Measurements from ENCODE around the gene FMNL2.

Gene FMNL2

DNA sequence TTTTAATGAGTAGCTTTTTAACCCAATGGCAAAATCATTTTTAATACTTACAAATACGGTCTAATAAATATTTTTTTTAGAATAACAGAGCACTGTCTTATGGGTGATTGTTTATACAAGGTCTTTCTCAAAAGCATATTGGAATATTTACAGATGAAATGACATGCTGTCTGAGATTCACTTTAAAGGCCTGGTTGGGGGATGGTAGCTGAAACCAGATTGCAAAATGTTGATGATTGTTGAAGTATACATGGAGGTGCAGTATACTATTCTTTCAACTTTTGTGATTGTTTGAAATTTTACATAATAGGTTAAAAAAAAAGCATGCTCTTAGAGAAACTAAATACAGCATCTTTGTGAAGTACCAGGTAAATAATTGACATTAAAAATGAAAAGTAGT lies 111.2 kb downstream of the FMNL2 start:
- DNase-seq (ENCODE audit: low spot score) = no peak

DNA sequence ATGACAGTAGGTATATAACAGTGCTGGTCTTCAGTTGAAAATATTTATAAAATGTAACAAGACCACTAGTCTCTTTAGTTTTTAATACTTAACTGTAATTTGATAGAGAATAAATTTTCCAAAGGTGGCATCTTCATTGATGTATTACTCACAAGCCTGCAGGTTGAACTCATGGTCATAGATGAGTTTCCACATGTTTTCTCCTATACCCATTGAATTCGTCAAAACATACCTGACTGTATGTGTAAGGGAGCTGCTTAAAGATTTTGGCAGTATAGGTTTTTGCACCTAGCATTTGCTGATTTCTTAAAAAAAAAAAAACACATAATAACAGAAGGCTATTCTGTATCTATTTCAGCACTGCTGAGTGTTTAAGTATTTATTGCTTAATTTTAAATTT lies 112.9 kb downstream of the FMNL2 start:
- DNase-seq (ENCODE audit: low spot score) = no peak

DNA sequence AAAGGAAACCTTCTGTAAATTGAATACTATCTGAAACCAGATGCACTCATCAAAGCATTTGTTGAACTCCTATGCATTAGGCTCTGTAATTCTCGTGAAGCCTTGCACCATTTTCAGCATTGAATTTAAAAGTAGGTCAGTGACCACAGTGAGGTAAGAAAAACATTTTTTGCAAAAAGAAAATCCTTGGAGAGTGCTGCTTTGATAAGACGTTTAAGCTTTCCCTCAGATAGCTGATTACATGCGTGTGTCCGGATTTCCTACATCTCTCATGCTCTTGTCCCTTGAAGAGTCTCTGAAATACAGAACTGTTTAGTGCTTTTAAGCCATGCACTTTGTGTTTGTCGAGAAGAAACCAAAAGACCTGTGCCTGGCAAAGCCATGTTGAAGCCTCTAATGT lies 113.6 kb downstream of the FMNL2 start:
- DNase-seq (ENCODE audit: low spot score) = no peak

DNA sequence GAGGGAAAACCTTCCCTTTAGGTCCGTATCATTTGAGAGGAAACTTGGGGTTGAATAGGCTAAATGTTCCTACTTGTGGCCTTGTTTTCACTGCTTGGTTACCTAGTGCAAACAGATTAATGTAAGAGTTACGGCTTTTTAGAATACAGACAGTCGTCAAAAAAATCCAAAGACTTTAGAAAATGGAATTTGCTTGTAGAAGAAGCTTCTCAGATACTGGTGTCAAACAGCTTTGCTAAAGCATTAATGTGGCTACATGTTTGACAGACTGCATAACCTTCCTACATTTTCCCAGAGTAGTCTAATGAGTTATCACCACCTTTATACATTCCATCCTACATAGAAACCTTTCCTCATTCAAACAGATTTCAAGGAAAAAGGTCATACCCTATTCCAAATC lies 114.6 kb downstream of the FMNL2 start:
- no peak for DNase-seq (ENCODE audit: low spot score)

DNA sequence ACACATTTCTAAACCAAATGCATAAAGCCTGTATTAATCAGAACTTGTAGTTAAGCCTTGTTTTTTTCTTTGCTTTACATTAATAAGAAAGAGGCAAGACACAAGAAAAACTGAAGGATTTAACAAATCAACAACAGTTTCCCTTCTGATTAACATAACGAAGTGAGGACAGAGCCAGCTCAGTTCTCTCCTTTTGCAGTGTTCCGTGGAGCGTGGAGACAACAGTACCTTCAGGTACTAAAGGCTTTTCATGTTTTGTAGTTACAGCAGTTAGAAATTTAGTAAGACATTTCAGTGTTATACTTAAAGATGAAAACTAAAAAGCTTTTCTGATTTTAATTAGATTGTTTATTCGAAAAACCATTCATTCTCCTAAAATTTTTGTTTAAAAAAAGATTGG lies 115.2 kb downstream of the FMNL2 start:
- DNase-seq (ENCODE audit: low spot score) = no peak

DNA sequence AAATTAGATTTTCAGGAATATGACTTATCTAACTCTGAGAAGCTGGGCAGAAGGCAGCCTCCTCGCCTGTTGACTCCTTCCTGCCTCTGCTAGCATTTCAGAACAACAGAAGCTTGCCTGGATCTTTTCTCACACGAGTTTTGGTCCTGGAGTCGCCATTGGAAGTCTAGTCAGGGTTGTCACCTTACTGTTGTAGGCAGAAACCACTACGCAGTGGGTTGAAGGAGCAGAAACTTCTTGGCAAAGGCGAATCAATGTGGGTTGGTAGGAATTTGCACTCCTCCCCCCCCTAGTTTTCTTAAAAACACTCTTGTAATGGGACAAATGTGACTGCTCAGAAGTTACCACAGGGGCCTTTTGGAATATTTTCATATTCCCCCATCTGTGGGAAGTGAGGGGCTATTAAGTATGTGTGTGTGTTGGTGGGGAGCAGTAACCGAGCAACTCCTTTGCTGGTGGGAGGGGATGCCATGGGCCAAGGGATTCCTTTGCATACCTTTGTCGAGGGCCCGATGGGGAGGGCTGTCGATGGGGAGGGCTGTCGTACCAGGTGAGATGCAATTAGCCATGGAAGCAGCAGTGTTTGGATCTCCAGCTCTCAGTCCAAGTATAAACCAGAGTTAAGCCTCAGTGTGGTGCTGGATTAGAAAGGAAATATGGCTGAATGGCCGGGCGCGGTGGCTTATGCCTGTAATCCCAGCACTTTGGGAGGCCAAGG lies 117.4 kb downstream of the FMNL2 start:
- DNase-seq (ENCODE audit: low spot score) = no peak

DNA sequence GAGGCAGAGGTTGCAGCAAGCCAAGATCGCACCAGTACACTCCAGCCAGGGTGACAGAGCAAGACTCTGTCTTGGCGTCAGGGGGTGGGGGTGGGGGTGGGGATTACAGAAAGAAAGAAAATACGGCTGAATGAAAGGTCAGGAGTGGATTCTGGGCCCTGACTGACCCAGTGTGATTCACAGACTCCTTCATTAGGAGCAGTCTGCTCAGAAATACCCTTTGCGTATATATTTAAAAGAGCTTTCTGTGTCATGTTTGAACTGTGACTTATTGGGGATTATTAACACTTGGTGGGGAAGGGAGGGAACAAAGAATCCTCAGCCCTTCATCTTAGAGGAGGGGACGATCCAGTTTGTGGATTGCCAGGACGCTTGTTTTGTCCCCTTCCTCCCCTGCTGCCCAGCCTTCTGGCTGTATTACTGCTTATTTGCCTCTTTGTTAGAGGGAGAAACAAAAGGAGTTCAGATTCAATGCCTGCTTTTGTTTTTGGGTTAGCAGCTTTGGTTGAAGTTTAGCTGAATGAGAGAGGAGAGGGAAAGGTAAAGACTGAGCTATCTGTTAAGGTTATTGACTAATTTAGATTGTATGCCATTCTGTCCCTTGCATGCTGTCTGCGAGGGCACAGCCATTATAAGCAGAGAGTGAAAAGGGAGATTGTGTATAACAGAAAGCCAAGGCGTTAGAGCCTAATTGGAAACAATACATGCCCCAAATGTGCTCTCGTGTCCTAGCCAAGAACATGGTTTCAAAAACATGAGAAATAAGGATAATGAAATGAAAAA lies 118.3 kb downstream of the FMNL2 start:
- DNase-seq (ENCODE audit: low spot score) = no peak

DNA sequence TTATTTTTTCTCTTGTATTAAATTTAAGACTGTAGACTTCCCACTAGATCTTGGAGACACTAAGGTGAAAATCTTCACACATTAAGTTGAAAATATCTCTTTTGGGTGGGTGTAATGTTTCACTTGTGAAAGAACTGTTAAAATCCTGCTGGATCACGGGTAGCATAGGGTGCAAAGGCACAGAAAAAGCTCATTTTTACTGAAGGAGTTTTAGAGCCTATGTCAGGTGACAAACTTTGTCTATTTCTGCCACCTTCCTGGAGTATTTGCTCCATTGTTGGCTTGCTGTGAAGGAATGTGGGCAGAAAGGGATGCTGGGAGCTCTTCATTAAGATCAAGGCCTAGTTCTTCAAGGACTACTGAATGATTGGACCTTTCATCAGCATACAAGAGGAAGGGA lies 119.4 kb downstream of the FMNL2 start:
- DNase-seq (ENCODE audit: low spot score) = no peak

DNA sequence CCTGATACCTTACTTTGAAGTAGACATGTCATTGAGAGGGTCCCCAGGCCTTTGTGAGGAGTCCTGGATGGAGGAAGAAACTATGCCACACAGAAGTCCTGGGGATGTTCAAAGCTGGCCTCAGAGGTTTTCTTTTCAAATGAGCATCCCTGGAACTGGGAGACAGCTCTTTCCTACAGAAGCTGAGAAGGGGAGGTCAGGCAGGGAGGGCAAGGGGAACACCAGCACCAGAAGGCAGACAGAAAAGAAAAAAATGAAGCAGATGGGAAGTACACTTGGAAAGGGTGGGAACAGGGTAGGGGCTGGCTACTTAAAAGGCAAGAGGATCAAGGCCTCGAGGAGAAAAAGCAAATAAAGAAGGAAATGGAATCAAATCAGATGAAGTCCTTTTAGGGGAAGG lies 120.0 kb downstream of the FMNL2 start:
- DNase-seq (ENCODE audit: low spot score) = no peak

DNA sequence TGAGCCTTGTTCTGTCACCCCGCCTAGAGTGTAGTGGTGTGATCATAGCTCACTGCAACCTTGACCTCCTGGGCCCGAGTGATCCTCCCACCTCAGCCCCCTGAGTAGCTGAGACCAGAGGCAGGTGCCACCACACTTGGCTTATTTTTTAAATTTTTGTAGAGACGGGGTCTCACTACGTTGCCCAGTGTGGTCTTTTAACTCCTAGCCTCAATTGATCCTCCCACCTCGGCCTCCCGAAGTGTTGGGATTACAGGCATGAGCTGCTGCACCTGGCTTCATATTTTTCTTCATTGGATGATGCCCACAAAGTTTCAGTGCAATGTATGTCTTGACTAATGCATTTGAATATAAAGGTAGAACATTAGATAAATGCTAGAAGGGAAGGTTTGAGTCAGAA lies 120.8 kb downstream of the FMNL2 start:
- DNase-seq (ENCODE audit: low spot score) = no peak

DNA sequence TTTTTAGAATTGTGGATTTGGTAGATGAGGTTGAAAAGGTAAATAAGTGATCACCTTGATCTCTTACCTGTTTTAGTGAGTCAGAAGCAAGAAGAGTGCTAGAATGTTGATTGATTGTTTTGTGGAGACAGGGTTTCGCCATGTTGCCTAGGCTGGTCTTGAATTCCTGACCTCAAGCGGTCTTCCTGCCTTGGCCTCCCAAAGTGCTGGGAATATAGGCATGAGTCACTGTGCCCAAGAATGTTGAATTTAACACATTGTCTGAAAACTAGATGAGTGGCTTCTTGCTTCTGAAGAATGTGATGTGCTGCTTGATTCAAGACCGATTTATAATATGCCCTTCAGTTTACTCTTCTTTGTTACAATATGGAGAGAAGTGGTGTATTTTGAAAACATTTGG lies 121.3 kb downstream of the FMNL2 start:
- no peak for DNase-seq (ENCODE audit: low spot score)

DNA sequence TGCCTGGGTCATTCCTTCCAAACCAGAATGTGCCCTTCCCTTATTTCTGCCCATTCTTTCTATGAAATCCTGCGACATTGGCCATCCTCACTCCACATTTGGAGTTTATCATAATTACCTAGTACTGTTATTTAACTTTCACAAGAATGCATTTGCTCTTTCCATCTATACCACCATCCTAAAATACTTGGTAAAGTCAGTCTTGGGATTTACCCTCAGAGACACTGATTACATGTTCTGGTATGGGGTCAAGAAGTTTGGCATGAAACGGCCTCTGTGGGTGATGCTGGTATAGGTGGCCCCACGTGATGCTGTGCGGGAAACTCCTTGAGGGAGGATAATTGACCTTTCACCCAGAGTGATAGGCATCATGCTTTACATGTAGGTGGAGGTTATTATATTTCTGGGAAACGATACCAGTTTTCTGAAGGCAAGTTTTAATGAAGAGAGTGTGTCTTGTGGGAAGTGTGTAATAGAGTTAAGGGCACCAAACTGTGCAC lies 123.5 kb downstream of the FMNL2 start:
- DNase-seq (ENCODE audit: low spot score) = no peak

DNA sequence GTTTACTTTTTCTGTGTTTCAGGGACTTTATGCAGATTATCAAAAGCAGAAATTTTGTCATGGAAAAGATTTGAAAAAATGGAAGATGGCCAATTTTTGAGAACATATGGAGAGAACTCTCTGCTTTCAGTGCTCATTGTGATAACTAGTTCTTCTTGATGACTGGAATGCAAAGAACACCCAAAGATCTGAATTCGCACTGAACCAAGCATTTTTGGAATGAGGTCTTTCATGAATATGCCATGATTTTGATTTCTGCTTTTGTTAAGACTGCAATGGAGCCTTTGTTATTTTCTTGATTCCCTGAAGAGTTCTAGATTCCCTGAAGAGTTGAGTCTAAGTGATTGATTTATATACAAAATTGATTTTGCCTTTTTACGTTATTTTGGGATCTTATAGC lies 124.1 kb downstream of the FMNL2 start:
- DNase-seq (ENCODE audit: low spot score) = no peak

DNA sequence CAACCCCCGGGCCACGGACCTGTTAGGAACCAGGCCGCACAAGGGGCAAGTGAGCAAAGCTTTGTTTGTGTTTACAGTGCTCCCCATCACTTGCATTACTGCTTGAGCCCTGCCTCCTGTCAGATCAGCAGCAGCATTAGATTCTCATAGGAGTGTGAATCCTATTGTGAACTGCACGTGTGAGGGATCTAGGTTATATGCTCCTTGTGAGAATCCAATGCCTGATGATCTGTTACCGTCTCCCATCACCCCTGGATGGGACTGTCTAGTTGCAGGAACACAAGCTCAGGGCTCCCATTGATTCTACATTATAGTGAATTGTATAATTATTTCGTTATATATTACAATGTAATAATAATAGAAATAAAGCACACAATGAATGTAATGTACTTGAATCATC lies 125.6 kb downstream of the FMNL2 start:
- DNase-seq (ENCODE audit: low spot score) = no peak

DNA sequence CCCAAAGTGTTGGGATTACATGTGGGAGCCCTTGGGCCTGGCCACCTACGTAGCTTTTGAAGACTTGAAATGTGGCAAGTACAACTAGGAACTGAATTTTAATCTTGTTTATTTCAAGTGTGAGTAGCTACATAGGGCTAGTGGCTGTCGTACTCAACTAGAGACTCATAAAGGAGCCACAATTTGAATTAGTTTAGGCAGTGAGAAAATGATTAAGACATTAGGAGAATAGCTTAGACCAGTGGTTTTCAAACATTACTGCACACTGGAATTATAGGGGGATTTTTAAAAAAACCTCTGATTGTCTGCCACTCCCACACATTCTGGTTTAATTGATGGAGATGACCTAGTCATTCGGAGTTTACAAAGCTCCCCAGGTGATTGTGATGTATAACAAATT lies 127.1 kb downstream of the FMNL2 start:
- DNase-seq (ENCODE audit: low spot score) = no peak

DNA sequence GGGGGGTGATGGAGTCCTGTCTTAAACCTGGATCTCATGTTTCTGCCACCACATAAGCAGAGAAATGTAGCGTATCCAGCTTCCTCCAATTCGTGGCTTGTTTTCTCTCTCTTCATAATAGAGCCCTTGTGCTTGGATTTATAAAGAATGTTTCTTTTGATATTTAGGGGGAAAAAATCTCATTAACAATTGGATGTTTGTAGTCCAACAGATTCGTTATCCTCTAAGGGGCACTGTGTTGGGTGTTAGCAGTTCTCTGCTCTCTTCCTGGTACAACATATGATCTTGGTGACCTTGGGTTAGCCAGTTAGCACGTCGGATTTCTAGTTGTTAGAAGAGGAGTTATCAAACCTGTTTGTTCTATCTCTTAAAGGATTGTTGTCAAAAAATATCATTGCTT lies 127.8 kb downstream of the FMNL2 start:
- no peak for DNase-seq (ENCODE audit: low spot score)

DNA sequence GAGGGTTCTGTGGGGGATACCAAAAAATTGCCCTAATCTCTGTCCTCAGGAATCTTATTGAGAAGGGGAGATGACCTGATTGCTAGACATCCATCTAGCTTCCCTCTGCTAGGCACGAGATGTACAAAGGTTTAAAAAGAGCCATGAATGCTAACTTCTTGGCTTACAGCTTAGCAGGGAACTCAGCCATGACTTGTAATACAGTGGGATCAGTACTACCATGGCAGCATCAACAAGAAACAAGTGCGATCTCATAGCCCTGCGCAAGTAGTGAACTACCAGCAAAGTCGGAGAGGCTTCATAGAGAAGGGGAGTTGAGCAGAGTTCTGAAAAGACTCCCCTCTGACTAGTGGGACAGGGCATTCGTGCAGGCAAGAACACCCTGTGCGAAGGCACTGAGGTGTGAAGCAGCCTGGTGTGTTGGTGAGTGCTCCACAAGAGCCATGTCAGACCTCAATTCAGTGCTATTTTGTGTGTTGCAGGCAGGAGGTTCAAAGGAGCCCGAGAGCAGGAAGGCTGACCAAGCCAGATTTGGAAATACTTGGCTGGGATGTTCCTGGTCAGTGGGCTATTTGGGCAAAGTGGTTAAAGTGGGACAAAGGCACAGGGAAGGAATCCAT lies 130.0 kb downstream of the FMNL2 start:
- DNase-seq (ENCODE audit: low spot score) = no peak

DNA sequence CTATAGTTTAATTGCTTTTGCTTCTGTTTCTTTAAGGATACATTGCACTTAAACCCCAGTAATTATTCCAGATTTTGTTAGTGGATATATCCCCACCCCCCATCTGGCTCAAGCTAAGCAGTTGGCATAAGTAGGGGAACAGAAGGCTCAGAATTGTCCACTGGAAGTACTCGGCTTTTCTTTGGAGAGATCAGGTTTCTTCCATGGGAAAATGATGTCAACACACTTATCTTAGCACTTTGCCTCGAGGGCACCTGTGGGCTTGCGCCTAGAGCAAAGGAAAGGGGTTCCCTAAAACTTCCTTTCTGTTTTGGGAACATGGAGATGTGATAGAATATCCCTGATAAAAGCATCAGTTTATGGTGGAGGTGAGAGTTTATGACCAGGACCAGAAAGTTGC lies 130.6 kb downstream of the FMNL2 start:
- DNase-seq (ENCODE audit: low spot score) = no peak

DNA sequence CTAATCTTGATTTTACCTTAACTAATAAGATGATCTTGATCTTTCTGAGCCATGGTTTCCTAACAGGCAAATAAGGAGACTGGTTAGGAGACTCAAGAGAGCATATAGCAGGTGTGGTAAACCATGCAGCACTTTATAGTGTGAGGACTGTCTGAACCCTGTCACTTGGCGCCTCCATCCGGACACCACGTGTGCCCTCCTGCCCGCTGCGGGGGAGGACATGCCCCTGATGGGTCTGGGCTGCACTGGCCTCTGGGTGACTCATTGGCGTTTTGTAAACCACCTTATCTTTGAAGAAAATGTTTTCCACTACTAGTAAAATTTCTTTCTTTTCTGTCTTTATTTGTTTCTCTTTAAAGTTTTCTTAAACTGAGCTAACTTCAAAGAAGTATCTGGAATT lies 131.1 kb downstream of the FMNL2 start:
- no peak for DNase-seq (ENCODE audit: low spot score)

DNA sequence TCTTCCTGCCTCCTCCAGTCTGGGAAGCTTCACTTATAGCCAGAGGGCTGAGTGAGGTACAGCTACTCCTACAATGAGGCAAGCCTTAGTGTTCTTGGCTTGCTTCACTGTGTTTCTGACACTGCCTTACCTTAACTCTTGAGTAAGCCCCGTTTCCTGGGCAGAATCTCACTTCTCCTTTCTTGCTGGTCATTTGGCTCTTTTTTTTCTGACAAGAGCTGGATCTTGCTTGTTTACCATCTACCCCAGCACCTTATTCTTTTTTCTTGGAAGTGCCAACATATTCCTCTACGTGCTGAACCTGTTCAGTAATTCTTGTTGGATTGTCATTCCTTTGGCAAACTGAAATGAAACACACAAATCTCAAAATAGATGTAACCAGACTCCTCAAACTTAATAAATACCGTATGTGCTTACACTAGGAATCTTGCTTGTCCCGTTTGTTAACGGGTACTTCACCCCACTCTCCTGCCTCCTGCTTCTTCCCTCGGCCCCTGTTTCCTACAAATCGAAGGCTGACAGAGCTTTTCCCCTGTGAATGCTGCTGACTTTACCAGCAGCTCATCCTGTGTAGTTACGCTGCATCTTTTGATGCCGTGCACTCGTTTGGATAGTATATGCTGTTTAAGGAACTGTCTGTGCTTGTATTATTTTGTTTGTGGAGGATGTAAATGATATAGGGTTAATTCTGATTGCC lies 132.2 kb downstream of the FMNL2 start:
- no peak for DNase-seq (ENCODE audit: low spot score)

DNA sequence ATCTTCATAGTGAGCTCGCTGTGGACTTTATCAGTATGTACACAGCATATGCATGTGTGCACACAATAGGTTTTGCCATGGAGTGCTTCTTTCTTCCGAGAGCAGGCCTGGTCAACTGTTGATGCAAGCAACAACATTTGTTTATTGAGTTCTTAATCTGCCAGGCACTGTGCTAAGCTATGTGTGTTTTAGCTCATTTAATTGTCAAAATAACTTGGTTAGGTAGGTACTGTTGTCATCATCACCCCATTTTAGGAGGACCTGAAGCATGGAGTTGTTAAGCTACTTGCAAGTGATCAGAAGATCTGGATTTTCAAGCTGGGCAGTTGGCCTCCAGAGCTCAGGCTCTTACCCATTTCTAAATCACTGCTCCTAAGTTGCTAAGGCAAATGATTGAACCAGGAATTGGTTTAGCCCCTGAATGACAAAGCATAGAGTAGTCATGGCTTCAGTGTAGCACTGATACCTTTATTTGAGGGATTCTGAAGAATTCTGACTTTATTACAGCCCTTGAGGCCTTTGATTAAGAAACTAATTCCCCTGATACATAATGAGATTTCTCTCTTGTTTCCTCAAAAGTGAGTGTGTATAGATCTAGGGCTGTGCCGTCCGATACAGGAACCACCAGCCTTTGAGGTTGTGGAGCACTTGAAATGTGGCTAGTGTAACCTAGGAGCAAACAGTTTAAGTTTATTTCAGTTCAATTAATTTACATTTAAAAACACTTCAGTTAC lies 132.9 kb downstream of the FMNL2 start:
- no peak for DNase-seq (ENCODE audit: low spot score)

All from SK-N-DZ (cell line).